Osteocyte (in vitro differentiated cells): ENCODE measurements around the gene MIS18BP1. TPM values are rescaled to one million over a fixed set of nuclear protein-coding genes. Genes with fewer than 3 reads are reported as not detected.

Source experiments
- DNase-seq: peaks from one replicate; pipeline ENCODE4 v3.0.0; 2021; ENCODE audit warnings: mixed read lengths; ENCODE audit not compliant: unreplicated experiment; ENCODE audit errors: extremely low spot score
- H3K27ac Mint-ChIP-seq: one replicate; pipeline ENCODE4 v1.8.0; 2021; ENCODE audit warnings: mild to moderate bottlenecking, mixed read lengths; ENCODE audit not compliant: unreplicated experiment
- H3K27me3 Mint-ChIP-seq: one replicate; pipeline ENCODE4 v1.8.0; 2021; ENCODE audit warnings: mixed read lengths; ENCODE audit not compliant: unreplicated experiment
- H3K36me3 Mint-ChIP-seq: one replicate; pipeline ENCODE4 v1.8.0; 2021; ENCODE audit warnings: mixed read lengths; ENCODE audit not compliant: unreplicated experiment
- H3K4me1 Mint-ChIP-seq: one replicate; pipeline ENCODE4 v1.8.0; 2021; ENCODE audit warnings: mixed read lengths; ENCODE audit not compliant: unreplicated experiment
- H3K4me3 Mint-ChIP-seq: one replicate; pipeline ENCODE4 v1.8.0; 2021; ENCODE audit warnings: mild to moderate bottlenecking, moderate library complexity, mixed read lengths; ENCODE audit not compliant: unreplicated experiment
- H3K9me3 Mint-ChIP-seq: one replicate; pipeline ENCODE4 v1.8.0; 2021; ENCODE audit warnings: mixed read lengths; ENCODE audit not compliant: unreplicated experiment
- CTCF ChIP-seq: fragments of 200-600 bp; sonication (generic); IDR thresholded peaks from 2 replicates; pipeline ENCODE4 v1.5.0; 2021; ENCODE audit warnings: antibody characterized with exemption, mild to moderate bottlenecking, moderate library complexity
- total RNA-seq: library from RNA; stranded (reverse); gene quantifications from 2 replicates; pipeline ENCODE4 v1.2.1, GENCODE V29; 2021

The MIS18BP1 gene
- total RNA-seq, 1 donor from 2014 or later, result 14.2 TPM

DNA sequence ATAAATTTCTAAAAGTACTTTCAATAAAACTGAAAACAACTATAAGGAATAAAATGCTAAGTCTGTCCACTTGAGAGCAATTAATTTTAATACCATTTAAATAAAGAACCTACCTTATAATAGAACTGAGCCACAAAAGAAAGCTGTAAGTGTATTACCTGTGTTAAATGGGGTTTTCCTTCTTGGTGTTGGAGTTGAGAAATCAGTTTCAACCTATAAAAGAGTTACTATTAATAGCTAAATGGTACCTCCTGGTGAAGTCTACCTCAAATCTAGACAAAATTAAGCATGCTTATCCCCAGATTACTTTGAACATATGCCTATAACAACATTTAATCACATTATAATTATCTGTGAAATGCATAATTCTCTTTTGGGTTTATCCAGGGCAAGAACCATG lies 48.8 kb downstream of the MIS18BP1 start:
- Mint-ChIP-seq H3K4me3 (no peak overlapping the region), H3K36me3 (peaks cover 18% of the 10 kb centered on the region), H3K9me3 (no peaks in the 10 kb centered on the region), H3K27me3 (no peaks in the 10 kb centered on the region), H3K27ac (no peak overlapping the region), H3K4me1 (no peaks in the 10 kb centered on the region)
- no peak for DNase-seq
- no peak for TF ChIP-seq CTCF

DNA sequence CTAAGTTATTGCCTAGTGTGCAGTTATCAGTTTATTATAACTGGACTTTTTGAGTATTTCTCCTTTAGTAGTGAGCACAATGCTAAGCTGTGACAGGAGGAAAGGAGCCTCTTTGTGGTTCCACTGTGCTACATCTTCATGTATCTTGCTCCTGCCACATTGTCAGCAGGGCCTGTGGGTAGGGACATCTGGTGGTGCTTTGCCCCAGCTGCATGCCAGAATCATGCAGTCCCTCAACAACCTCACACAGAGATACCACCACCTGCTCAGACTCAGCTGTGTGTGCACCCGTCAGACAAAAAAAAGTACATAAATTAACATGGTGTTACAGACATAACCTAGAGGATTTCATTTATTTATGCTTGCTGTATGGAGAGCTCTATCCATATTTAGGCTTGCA lies 51.1 kb downstream of the MIS18BP1 start:
- Mint-ChIP-seq H3K9me3 (no peaks in the 10 kb centered on the region), H3K4me3 (no peak overlapping the region)
- DNase-seq, result no peak

GRCh38 chr14:45199230-45199629 lies 53.8 kb downstream of the MIS18BP1 start:
- DNase-seq, result no peak

More for the DNA sequence above, 51.1 kb downstream of the MIS18BP1 start:
- TF ChIP-seq CTCF, result no peak
- Mint-ChIP-seq H3K27ac (no peak overlapping the region), H3K4me1 (no peaks in the 10 kb centered on the region), H3K27me3 (no peaks in the 10 kb centered on the region), H3K36me3 (peaks cover 15% of the 10 kb centered on the region)

DNA sequence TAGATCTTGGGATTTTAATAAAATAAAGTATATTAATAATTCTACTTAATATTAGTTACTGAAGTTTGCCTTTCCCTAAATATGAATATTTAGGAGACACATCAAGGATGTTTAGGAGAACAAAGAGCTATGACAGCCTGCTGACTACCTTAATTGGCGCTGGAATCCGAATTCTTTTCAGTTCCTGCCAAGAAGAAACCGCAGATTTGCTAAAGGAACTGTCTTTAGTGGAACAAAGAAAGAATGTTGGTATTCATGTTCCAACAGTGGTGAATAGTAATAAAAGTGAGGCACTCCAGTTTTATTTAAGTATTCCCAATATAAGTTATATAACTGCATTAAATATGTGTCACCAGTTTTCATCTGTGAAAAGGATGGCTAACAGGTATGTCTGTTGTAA lies 54.5 kb downstream of the MIS18BP1 start:
- Mint-ChIP-seq H3K4me1 (no peaks in the 10 kb centered on the region), H3K9me3 (no peaks in the 10 kb centered on the region), H3K36me3 (peaks cover 16% of the 10 kb centered on the region), H3K4me3 (no peak overlapping the region), H3K27me3 (no peaks in the 10 kb centered on the region), H3K27ac (no peak overlapping the region)
- no peak for DNase-seq
- no peak for TF ChIP-seq CTCF

More at GRCh38 chr14:45199230-45199629, 53.8 kb downstream of the MIS18BP1 start:
- TF ChIP-seq CTCF, result no peak
- H3K27ac Mint-ChIP-seq, result no peak overlapping the region
- no peaks in the 10 kb centered on the region for H3K9me3 Mint-ChIP-seq
- no peaks in the 10 kb centered on the region for H3K4me1 Mint-ChIP-seq
- H3K36me3 Mint-ChIP-seq, result peaks cover 16% of the 10 kb centered on the region
- H3K27me3 Mint-ChIP-seq, result no peaks in the 10 kb centered on the region
- H3K4me3 Mint-ChIP-seq, result no peak overlapping the region

DNA sequence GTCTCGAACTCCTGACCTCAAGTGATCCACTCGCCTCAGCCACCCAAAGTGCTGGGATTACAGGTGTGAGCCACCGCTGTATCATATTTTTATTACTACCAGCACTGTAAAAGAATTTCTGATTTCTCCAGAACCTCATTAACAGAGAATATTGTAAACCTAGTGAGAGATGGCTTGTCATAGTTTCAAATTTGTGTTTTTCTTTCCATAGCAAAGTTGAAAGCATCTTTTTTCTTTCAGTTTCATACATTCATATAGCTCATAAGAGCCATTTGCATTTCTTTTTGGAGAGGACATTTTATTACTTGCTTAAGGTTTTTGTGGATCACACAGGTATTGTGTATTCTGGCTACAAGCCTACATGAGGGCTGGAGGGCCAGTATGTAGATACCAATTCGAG lies 58.0 kb downstream of the MIS18BP1 start:
- Mint-ChIP-seq H3K4me3 (no peak overlapping the region), H3K27ac (no peak overlapping the region), H3K27me3 (no peaks in the 10 kb centered on the region), H3K9me3 (no peaks in the 10 kb centered on the region), H3K4me1 (no peaks in the 10 kb centered on the region), H3K36me3 (peaks cover 12% of the 10 kb centered on the region)
- no peak for DNase-seq
- TF ChIP-seq CTCF, result no peak
